DMS153 (cell line): Measurements from ENCODE around the gene P2RX1.
"Not testable (repeated sequence)": the region's sequence is repeated elsewhere in the genome, so short reads cannot be mapped to it uniquely, and the experiment has no call there.

Experiments used
- DNase-seq: peaks from one replicate; lab custom pipeline; 2025; lab: John Stamatoyannopoulos, UW

Gene P2RX1

GRCh38 chr17:3951420-3951819, 35.2 kb upstream of the P2RX1 start:
- DNase-seq = no peak

- DNase-seq = no peak
Measured at GRCh38 chr17:3951003-3951402, 34.7 kb upstream of the P2RX1 start.

- no peak for DNase-seq
Measured at GRCh38 chr17:3950584-3950983, 34.3 kb upstream of the P2RX1 start.

GRCh38 chr17:3949418-3949817, 33.2 kb upstream of the P2RX1 start:
- DNase-seq = no peak

- not testable (repeated sequence) for DNase-seq
Measured at GRCh38 chr17:3948551-3948950, 32.3 kb upstream of the P2RX1 start.

- no peak for DNase-seq
Measured at GRCh38 chr17:3947318-3947810, 31.1 kb upstream of the P2RX1 start.

- no peak for DNase-seq
Measured at GRCh38 chr17:3946711-3947235, 30.5 kb upstream of the P2RX1 start.

GRCh38 chr17:3944485-3945388, 28.5 kb upstream of the P2RX1 start:
- DNase-seq = no peak

GRCh38 chr17:3943240-3943891, 27.1 kb upstream of the P2RX1 start:
- no peak for DNase-seq

GRCh38 chr17:3940965-3941698, 24.9 kb upstream of the P2RX1 start:
- no peak for DNase-seq

GRCh38 chr17:3937359-3937758, 21.1 kb upstream of the P2RX1 start:
- DNase-seq = no peak

GRCh38 chr17:3935825-3936355, 19.6 kb upstream of the P2RX1 start:
- DNase-seq = no peak

- no peak for DNase-seq
Measured at GRCh38 chr17:3935140-3935542, 18.9 kb upstream of the P2RX1 start.

- no peak for DNase-seq
Measured at GRCh38 chr17:3929764-3930163, 13.5 kb upstream of the P2RX1 start.

GRCh38 chr17:3929181-3929580, 12.9 kb upstream of the P2RX1 start:
- no peak for DNase-seq

- DNase-seq = no peak
Measured at GRCh38 chr17:3928406-3928805, 12.1 kb upstream of the P2RX1 start.

GRCh38 chr17:3927628-3928340, 11.5 kb upstream of the P2RX1 start:
- DNase-seq = no peak

GRCh38 chr17:3926860-3927627, 10.8 kb upstream of the P2RX1 start:
- DNase-seq = no peak

- DNase-seq = no peak
Measured at GRCh38 chr17:3925684-3926485, 9.6 kb upstream of the P2RX1 start.
